GM21619 (cell line): Measurements from ENCODE around the gene PGAP3.

ENCODE experiments used
- ATAC-seq: cut with Tn5 transposase; IDR thresholded peaks from one replicate; pipeline ENCODE4 v1.9.1; 2021; ENCODE audit not compliant: unreplicated experiment

PGAP3 gene

GRCh38 chr17:39672522-39673334 lies 15.1 kb downstream of the PGAP3 start:
- no peak for ATAC-seq

- ATAC-seq, result no peak
Measured at GRCh38 chr17:39671651-39672521, 16.0 kb downstream of the PGAP3 start.

GRCh38 chr17:39670746-39671145 lies 17.1 kb downstream of the PGAP3 start:
- no peak for ATAC-seq

- no peak for ATAC-seq
Measured at GRCh38 chr17:39669897-39670735, 17.7 kb downstream of the PGAP3 start.

GRCh38 chr17:39667945-39668924 lies 19.6 kb downstream of the PGAP3 start, which contains the start of gene PNMT:
TSS of gene PNMT (plus strand) at chr17:39668453. CDS start at chr17:39668476, 23 bp downstream.
- ATAC-seq, result no peak

GRCh38 chr17:39667262-39667944 lies 20.5 kb downstream of the PGAP3 start:
- ATAC-seq, result no peak

GRCh38 chr17:39666601-39667261 lies 21.1 kb downstream of the PGAP3 start:
- no peak for ATAC-seq

- no peak for ATAC-seq
Measured at GRCh38 chr17:39666231-39666600, 21.6 kb downstream of the PGAP3 start.

- ATAC-seq, result no peak
Measured at GRCh38 chr17:39665642-39666224, 22.1 kb downstream of the PGAP3 start.

- ATAC-seq, result no peak
Measured at GRCh38 chr17:39664581-39665561, 23.0 kb downstream of the PGAP3 start, which contains the start of gene TCAP. TSS of gene TCAP (plus strand) at chr17:39665349. CDS start at chr17:39665360, 11 bp downstream.

GRCh38 chr17:39663688-39664580 lies 23.9 kb downstream of the PGAP3 start:
- ATAC-seq, result no peak

GRCh38 chr17:39663340-39663687 lies 24.5 kb downstream of the PGAP3 start:
- ATAC-seq, result no peak

- ATAC-seq, result no peak
Measured at GRCh38 chr17:39662551-39663339, 25.1 kb downstream of the PGAP3 start.

GRCh38 chr17:39661744-39662541 lies 25.9 kb downstream of the PGAP3 start:
- no peak for ATAC-seq
